Urinary bladder (tissue), 4 donors: ENCODE results near the gene MARCHF6. TPM values are rescaled to one million over a fixed set of nuclear protein-coding genes. Genes with fewer than 3 reads are reported as not detected.

Experiments used
- DNase-seq: peaks from one replicate; pipeline ENCODE4 v3.0.0-alpha.2; 2015; ENCODE audit errors: extremely low spot score
- H3K27ac ChIP-seq: one replicate; pipeline ENCODE4 v1.5.1; 2013; ENCODE audit warnings: low read depth, mild to moderate bottlenecking, moderate library complexity
- H3K36me3 ChIP-seq: one replicate; pipeline ENCODE4 v1.6.1; 2013; ENCODE audit warnings: mild to moderate bottlenecking, moderate library complexity; ENCODE audit not compliant: insufficient read depth
- H3K4me1 ChIP-seq: one replicate; pipeline ENCODE4 v1.6.1; 2013; ENCODE audit warnings: mild to moderate bottlenecking, moderate library complexity; ENCODE audit not compliant: insufficient read depth
- H3K4me3 ChIP-seq: one replicate; pipeline ENCODE4 v1.5.1; 2013; ENCODE audit warnings: low read depth, low read length
- WGBS: extraction: QIAGEN DNeasy Blood & Tissue Kit; methylation state at CpG from one replicate; pipeline ENCODE4 v1.1.7; 2013; 5-methylcytosine and 5-hydroxymethylcytosine counted together
- polyA plus RNA-seq: library from polyadenylated mRNA; stranded (reverse); fragments of 200-250 nt; gene quantifications from one replicate; pipeline ENCODE4 v1.2.3, GENCODE V29; 2013
- small RNA-seq: library from RNA; depleted of rRNA; stranded (forward); fragments of <200 nt; gene quantifications from one replicate; pipeline ENCODE3, GENCODE V24; 2014
- total RNA-seq: library from RNA; depleted of rRNA; stranded (reverse); fragments of >200 nt; gene quantifications from one replicate; pipeline ENCODE4 v1.2.3, GENCODE V29; 2014
- donor health status: healthy with polysubstance abuse.
- donor health status: healthy.

The MARCHF6 gene
- total and polyA plus RNA-seq, 2 donors, result 39.0 to 165 TPM

- Histone ChIP-seq H3K27ac (no peak overlapping the region), H3K36me3 (peaks cover 3% of the 10 kb centered on the region), H3K4me3 (no peak overlapping the region), H3K4me1 (no peaks in the 10 kb centered on the region)
- no peak for DNase-seq
- WGBS, result 79% methylated on average over 5 of the region's 5 CpGs
Observed at GRCh38 chr5:10396552-10396951, 43.1 kb downstream of the MARCHF6 start.

DNA sequence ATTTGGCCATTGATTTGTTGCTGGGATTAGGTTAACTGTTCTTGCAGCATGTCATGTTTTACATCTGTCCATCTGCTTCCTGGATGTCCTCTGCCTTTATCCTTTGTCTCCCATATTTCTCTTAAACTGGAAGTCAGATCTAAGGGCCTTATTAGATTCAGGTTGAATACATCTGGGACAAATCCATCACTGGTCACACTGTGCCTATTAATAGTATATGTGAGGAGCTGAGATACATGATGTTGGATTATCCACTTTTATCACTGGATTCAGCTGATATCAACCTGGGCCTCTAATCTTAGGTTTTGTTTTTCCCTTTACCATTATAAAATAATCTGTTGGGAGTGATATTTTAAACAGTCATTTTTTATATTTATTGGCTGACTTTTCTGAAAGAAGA, 46.3 kb downstream of the MARCHF6 start:
- DNase-seq, result no peak
- Histone ChIP-seq H3K27ac (no peak overlapping the region), H3K4me1 (no peaks in the 10 kb centered on the region), H3K36me3 (peaks cover 3% of the 10 kb centered on the region), H3K4me3 (no peak overlapping the region)

GRCh38 chr5:10400411-10400810, 46.9 kb downstream of the MARCHF6 start:
- no peak for DNase-seq
- Histone ChIP-seq H3K27ac (no peak overlapping the region), H3K4me3 (no peak overlapping the region), H3K36me3 (peaks cover 6% of the 10 kb centered on the region), H3K4me1 (no peaks in the 10 kb centered on the region)
- 84% methylated on average over 2 of the region's 2 CpGs for WGBS

GRCh38 chr5:10400831-10401230, 47.3 kb downstream of the MARCHF6 start:
- H3K4me3 ChIP-seq, result no peak overlapping the region
- WGBS, result 51% methylated on average over 3 of the region's 3 CpGs
- H3K4me1 ChIP-seq, result no peaks in the 10 kb centered on the region
- no peak overlapping the region for H3K27ac ChIP-seq
- peaks cover 6% of the 10 kb centered on the region for H3K36me3 ChIP-seq
- DNase-seq, result no peak

GRCh38 chr5:10401498-10401897, 48.0 kb downstream of the MARCHF6 start:
- H3K27ac ChIP-seq, result no peak overlapping the region
- H3K36me3 ChIP-seq, result peaks cover 6% of the 10 kb centered on the region
- no peak for DNase-seq
- WGBS, result 63% methylated on average over 1 of the region's 1 CpG
- no peaks in the 10 kb centered on the region for H3K4me1 ChIP-seq
- H3K4me3 ChIP-seq, result no peak overlapping the region

Small RNA genes lying within 50 kb of the gene (small RNA-seq; reads per million reads assigned to genes)
- gene RF00019, result not detected

Other genes with a start within 250 kb of the MARCHF6 start
- 40.1 TPM for gene ATPSCKMT, start 103.8 kb upstream of the MARCHF6 start, total RNA-seq
- gene ATPSCKMT, start 103.8 kb upstream of the MARCHF6 start, polyA plus RNA-seq, result 13.9 TPM
- gene CCT5, start 103.4 kb upstream of the MARCHF6 start, total RNA-seq, result 173 TPM
- 148 TPM for gene CCT5, start 103.4 kb upstream of the MARCHF6 start, polyA plus RNA-seq
- 17.2 TPM for gene CMBL, start 45.8 kb upstream of the MARCHF6 start, total RNA-seq
- 28.2 TPM for gene CMBL, start 45.8 kb upstream of the MARCHF6 start, polyA plus RNA-seq
- 0.26 TPM for gene ROPN1L, start 88.2 kb downstream of the MARCHF6 start, total RNA-seq
- 0.72 TPM for gene ROPN1L, start 88.2 kb downstream of the MARCHF6 start, polyA plus RNA-seq
- gene ANKRD33B, start 210.4 kb downstream of the MARCHF6 start, total RNA-seq, result 4.4 TPM
- gene ANKRD33B, start 210.4 kb downstream of the MARCHF6 start, polyA plus RNA-seq, result 4.7 TPM